ENCODE data around the gene NEUROD1.

Gene NEUROD1

GRCh38 chr2:181628590-181629585, 51.4 kb downstream of the NEUROD1 start:
- no peaks in the 10 kb centered on the region for H3K9me3 ChIP-seq (ENCODE audit: control insufficient read depth, low read length)
- no CpG with 5 or more reads among the region's 3 CpGs for WGBS, 2 experiments (ENCODE audit: insufficient coverage in 2 of 2)

GRCh38 chr2:181627545-181627944, 52.8 kb downstream of the NEUROD1 start:
- Histone ChIP-seq H3K4me1 (ENCODE audit: control insufficient read depth, insufficient read depth, low read length, poor library complexity, severe bottlenecking) (no peaks in the 10 kb centered on the region), H3K36me3 (ENCODE audit: control insufficient read depth, insufficient read depth, low read length) (no peaks in the 10 kb centered on the region), H3K4me3 (ENCODE audit: extremely low read depth, insufficient read depth, low read length, poor library complexity, severe bottlenecking) (no peak overlapping the region), H3K9me3 (ENCODE audit: control insufficient read depth, low read length) (no peaks in the 10 kb centered on the region), H3K27ac (ENCODE audit: low read depth, low read length, severe bottlenecking) (no peak overlapping the region)
- WGBS, 2 experiments (ENCODE audit: insufficient coverage in 2 of 2): 78 to 100% methylated on average over 1 of the region's 3 CpGs

More at GRCh38 chr2:181628590-181629585, 51.4 kb downstream of the NEUROD1 start:
- Histone ChIP-seq H3K4me3 (ENCODE audit: extremely low read depth, insufficient read depth, low read length, poor library complexity, severe bottlenecking) (no peak overlapping the region), H3K4me1 (ENCODE audit: control insufficient read depth, insufficient read depth, low read length, poor library complexity, severe bottlenecking) (no peaks in the 10 kb centered on the region), H3K27ac (ENCODE audit: low read depth, low read length, severe bottlenecking) (no peak overlapping the region), H3K36me3 (ENCODE audit: control insufficient read depth, insufficient read depth, low read length) (no peaks in the 10 kb centered on the region)

GRCh38 chr2:181626671-181627070, 53.6 kb downstream of the NEUROD1 start:
- Histone ChIP-seq H3K27ac (ENCODE audit: low read depth, low read length, severe bottlenecking) (no peak overlapping the region), H3K9me3 (ENCODE audit: control insufficient read depth, low read length) (no peaks in the 10 kb centered on the region), H3K36me3 (ENCODE audit: control insufficient read depth, insufficient read depth, low read length) (no peaks in the 10 kb centered on the region), H3K4me1 (ENCODE audit: control insufficient read depth, insufficient read depth, low read length, poor library complexity, severe bottlenecking) (no peaks in the 10 kb centered on the region), H3K4me3 (ENCODE audit: extremely low read depth, insufficient read depth, low read length, poor library complexity, severe bottlenecking) (no peak overlapping the region)

All from mesodermal cell (in vitro differentiated cells).